ENCODE measurements around the gene JCHAIN. TPM values are rescaled to one million over a fixed set of nuclear protein-coding genes. Genes with fewer than 3 reads are reported as not detected.

The JCHAIN gene
- total RNA-seq, 4 donors from 2014 or later: 15.8 to 99.9 (median 36.0) TPM

DNA sequence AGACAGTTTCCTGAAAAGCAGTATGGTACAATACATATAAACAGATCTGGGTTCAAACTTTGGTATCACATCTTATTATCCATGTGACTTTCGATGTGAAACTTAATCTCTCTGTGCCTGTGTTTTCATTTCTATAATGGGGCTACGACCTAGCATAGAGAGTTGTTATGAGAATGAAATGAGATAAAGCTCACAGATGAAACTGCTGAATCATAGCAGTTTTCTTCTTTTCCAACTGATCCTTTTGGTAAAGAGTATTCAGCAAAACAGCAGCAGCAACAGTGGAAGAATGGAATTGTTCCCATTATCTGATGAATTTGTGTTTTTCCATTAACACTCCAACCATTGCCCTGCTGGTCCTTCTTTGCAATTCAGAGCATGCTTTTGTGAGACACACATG is 58.0 kb downstream of the JCHAIN start:
- TF ChIP-seq, protein P1, sequence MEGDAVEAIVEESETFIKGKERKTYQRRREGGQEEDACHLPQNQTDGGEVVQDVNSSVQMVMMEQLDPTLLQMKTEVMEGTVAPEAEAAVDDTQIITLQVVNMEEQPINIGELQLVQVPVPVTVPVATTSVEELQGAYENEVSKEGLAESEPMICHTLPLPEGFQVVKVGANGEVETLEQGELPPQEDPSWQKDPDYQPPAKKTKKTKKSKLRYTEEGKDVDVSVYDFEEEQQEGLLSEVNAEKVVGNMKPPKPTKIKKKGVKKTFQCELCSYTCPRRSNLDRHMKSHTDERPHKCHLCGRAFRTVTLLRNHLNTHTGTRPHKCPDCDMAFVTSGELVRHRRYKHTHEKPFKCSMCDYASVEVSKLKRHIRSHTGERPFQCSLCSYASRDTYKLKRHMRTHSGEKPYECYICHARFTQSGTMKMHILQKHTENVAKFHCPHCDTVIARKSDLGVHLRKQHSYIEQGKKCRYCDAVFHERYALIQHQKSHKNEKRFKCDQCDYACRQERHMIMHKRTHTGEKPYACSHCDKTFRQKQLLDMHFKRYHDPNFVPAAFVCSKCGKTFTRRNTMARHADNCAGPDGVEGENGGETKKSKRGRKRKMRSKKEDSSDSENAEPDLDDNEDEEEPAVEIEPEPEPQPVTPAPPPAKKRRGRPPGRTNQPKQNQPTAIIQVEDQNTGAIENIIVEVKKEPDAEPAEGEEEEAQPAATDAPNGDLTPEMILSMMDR (IDR thresholded peaks at IDR 0.05): no peak
- ATAC-seq (ENCODE audit: low FRiP score) (no peak), DNase-seq (ENCODE audit: low spot score) (no peak)

DNA sequence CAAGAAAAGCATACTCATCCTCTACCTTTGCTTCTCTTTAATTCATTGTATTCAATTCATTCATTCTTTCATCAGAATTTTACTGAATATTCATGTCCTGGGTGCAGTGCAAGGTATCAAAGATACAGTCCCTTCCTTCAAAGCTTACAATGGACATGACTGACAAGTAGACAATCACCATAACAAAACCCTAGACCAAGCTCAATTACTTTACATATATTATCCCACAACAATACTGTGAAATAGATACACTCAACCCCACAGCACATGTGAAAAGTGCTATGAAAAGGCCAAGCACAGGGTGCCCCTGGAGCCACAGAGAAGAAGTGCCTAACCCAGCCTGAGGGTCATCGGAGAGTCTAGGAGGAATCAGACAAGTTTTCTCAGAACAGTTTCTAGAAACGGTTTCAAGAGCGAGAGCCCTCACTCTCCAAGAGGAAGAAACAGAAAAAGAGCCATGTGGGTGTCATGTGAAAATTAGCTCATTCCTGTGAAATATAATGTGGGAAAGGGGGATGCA is 58.9 kb downstream of the JCHAIN start:
- no peak for ATAC-seq (ENCODE audit: low FRiP score)
- DNase-seq (ENCODE audit: low spot score): no peak
- TF ChIP-seq, protein P1 (IDR thresholded peaks at IDR 0.05): no peak

GRCh38 chr4:70606459-70606858 is 59.8 kb downstream of the JCHAIN start:
- TF ChIP-seq, protein P1 (IDR thresholded peaks at IDR 0.05): no peak
- no peak for ATAC-seq (ENCODE audit: low FRiP score)
- no peak for DNase-seq (ENCODE audit: low spot score)

Small RNAs within 50 kb of the gene (small RNA-seq; reads per million reads assigned to genes)
- not detected for gene RNU6-520P
- not detected for gene RNU6-784P

Other genes starting within 250 kb of the JCHAIN start
- not detected for gene MUC7, start 194.3 kb downstream of the JCHAIN start, total RNA-seq
- not detected for gene AMTN, start 147.9 kb downstream of the JCHAIN start, total RNA-seq
- not detected for gene AMBN, start 74.3 kb downstream of the JCHAIN start, total RNA-seq
- not detected for gene ENAM, start 37.8 kb downstream of the JCHAIN start, total RNA-seq
- gene UTP3, start 22.0 kb upstream of the JCHAIN start, total RNA-seq: 10 to 100 TPM; 20.7 to 67.5 (median 26.5) TPM
- gene RUFY3, start 55.5 kb upstream of the JCHAIN start, total RNA-seq: 10 to 100 TPM; 34.2 to 92.8 (median 64.0) TPM
- 10 to 100 TPM; 49.0 to 61.2 (median 51.0) TPM for gene GRSF1, start 173.4 kb upstream of the JCHAIN start, total RNA-seq
- gene MOB1B, start 235.9 kb upstream of the JCHAIN start, total RNA-seq: 10 to 100 TPM; 11.0 to 19.7 (median 13.8) TPM

Measured in omental fat pad (tissue), 4 donors.